HG03045 (cell line): Measurements from ENCODE around the gene SOX18.

Source experiments
- ATAC-seq: cut with Tn5 transposase; IDR thresholded peaks from one replicate; pipeline ENCODE4 v1.9.1; 2021; ENCODE audit warnings: mild to moderate bottlenecking, moderate library complexity; ENCODE audit not compliant: unreplicated experiment

SOX18 gene

GRCh38 chr20:64080813-64081623 is 31.6 kb upstream of the SOX18 start:
- no peak for ATAC-seq

GRCh38 chr20:64080013-64080812 is 30.8 kb upstream of the SOX18 start, which contains the start of gene OPRL1:
OPRL1 (plus strand) TSS chr20:64080082; CDS start chr20:64092721, 12,639 bp downstream.
- no peak for ATAC-seq

- ATAC-seq: peak; percentile 39
Observed at GRCh38 chr20:64079273-64080012, 30.0 kb upstream of the SOX18 start, which contains the start of gene RGS19. RGS19 (minus strand) TSS chr20:64079518; CDS start chr20:64076886, 2,632 bp downstream.

- no peak for ATAC-seq
Observed at GRCh38 chr20:64078934-64079272, 29.5 kb upstream of the SOX18 start.

- no peak for ATAC-seq
Observed at GRCh38 chr20:64077876-64078551, 28.6 kb upstream of the SOX18 start.

- ATAC-seq: no peak
Observed at GRCh38 chr20:64077541-64077875, 28.1 kb upstream of the SOX18 start.

- ATAC-seq: no peak
Observed at GRCh38 chr20:64077094-64077493, 27.7 kb upstream of the SOX18 start.

GRCh38 chr20:64076061-64076997 is 26.9 kb upstream of the SOX18 start:
- no peak for ATAC-seq

- ATAC-seq: no peak
Observed at GRCh38 chr20:64075556-64075955, 26.1 kb upstream of the SOX18 start.

- no peak for ATAC-seq
Observed at GRCh38 chr20:64074963-64075362, 25.5 kb upstream of the SOX18 start.

GRCh38 chr20:64074184-64074789 is 24.8 kb upstream of the SOX18 start:
- no peak for ATAC-seq

- ATAC-seq: no peak
Observed at GRCh38 chr20:64073476-64074183, 24.2 kb upstream of the SOX18 start.

GRCh38 chr20:64072498-64073063 is 23.1 kb upstream of the SOX18 start:
- ATAC-seq: no peak

GRCh38 chr20:64071341-64072332 is 22.2 kb upstream of the SOX18 start:
- no peak for ATAC-seq

GRCh38 chr20:64070244-64070993 is 21.0 kb upstream of the SOX18 start:
- no peak for ATAC-seq

GRCh38 chr20:64069614-64070243 is 20.3 kb upstream of the SOX18 start:
- no peak for ATAC-seq
